Measurements from ENCODE around the gene STAU1.

DNA sequence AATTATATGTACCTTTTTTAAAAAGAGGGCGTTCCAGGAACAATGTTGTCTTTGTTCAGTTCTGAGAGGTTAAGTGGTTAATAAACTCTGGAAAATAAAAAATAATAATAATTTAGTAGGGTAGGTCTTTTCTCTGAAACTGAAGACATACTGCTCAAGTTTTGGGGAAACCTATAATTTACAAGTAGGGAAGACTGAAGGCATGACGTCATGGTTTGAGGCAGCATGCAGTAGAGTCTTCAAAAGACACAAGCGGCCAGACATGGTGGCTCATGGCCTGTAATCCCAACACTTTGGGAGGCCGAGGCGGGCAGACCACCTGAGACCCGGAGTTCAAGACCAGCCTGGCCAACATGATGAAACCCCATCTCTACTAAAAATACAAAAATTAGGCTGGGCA, 14.0 kb downstream of the STAU1 start:
- TF ChIP-seq NFIC (IDR thresholded peaks at IDR 0.05; ENCODE audit: borderline replicate concordance) (no peak), GABPA (IDR thresholded peaks at IDR 0.05; ENCODE audit: low read depth) (no peak), RXRA (IDR thresholded peaks at IDR 0.05; ENCODE audit: borderline replicate concordance, low read depth) (no peak), POLR2AphosphoS5 (IDR thresholded peaks at IDR 0.05; ENCODE audit: low read depth, low read length) (no peak), MAX (IDR thresholded peaks at IDR 0.05; ENCODE audit: low read depth) (no peak), USF2 (IDR thresholded peaks at IDR 0.05; ENCODE audit: borderline replicate concordance, low read depth, low read length) (no peak), RAD21 (IDR thresholded peaks at IDR 0.05; ENCODE audit: low read length) (no peak), YY1 (IDR thresholded peaks at IDR 0.05; ENCODE audit: low read depth) (no peak), EP300 (IDR thresholded peaks at IDR 0.05; ENCODE audit: borderline replicate concordance in 1 of 2, low read depth in 1 of 2, low read length in 1 of 2) (no peak), CHD2 (IDR thresholded peaks at IDR 0.05; ENCODE audit: low read length, partially characterized antibody) (no peak), RFX5 (IDR thresholded peaks at IDR 0.05; ENCODE audit: low read length) (no peak), EZH2phosphoT487 (IDR thresholded peaks at IDR 0.05; ENCODE audit: borderline replicate concordance, low read depth) (no peak)
- TF ChIP-seq, protein P1, sequence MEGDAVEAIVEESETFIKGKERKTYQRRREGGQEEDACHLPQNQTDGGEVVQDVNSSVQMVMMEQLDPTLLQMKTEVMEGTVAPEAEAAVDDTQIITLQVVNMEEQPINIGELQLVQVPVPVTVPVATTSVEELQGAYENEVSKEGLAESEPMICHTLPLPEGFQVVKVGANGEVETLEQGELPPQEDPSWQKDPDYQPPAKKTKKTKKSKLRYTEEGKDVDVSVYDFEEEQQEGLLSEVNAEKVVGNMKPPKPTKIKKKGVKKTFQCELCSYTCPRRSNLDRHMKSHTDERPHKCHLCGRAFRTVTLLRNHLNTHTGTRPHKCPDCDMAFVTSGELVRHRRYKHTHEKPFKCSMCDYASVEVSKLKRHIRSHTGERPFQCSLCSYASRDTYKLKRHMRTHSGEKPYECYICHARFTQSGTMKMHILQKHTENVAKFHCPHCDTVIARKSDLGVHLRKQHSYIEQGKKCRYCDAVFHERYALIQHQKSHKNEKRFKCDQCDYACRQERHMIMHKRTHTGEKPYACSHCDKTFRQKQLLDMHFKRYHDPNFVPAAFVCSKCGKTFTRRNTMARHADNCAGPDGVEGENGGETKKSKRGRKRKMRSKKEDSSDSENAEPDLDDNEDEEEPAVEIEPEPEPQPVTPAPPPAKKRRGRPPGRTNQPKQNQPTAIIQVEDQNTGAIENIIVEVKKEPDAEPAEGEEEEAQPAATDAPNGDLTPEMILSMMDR (IDR thresholded peaks at IDR 0.05) = no peak
